ENCODE results near the gene TINAG.
"Not testable (repeated sequence)": the region's sequence is repeated elsewhere in the genome, so short reads cannot be mapped to it uniquely, and the experiment has no call there.

The TINAG gene

DNA sequence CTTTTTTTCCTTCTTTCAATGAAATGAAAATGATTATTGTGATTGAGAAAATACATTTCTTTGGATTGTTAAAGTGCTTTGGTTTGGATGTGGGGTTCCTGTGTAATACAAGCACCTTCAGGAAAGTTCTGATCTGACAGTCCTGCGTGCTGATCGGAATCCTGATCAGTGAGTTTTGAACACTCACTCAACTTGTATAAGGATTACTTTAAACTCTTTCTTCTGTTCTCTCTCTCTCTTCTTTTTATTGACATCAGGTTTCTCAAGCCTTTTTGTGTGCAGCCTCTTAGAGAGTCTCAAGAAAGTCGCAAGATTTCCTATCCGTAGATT lies 710 bp downstream of the TINAG start:
- DNase-seq, result no peak

- DNase-seq, result no peak
Measured at GRCh38 chr6:54310377-54311152, 2.3 kb downstream of the TINAG start.

GRCh38 chr6:54315656-54316055 lies 7.4 kb downstream of the TINAG start:
- no peak for DNase-seq

GRCh38 chr6:54320871-54321270 lies 12.6 kb downstream of the TINAG start:
- DNase-seq, result peak; percentile 89

DNA sequence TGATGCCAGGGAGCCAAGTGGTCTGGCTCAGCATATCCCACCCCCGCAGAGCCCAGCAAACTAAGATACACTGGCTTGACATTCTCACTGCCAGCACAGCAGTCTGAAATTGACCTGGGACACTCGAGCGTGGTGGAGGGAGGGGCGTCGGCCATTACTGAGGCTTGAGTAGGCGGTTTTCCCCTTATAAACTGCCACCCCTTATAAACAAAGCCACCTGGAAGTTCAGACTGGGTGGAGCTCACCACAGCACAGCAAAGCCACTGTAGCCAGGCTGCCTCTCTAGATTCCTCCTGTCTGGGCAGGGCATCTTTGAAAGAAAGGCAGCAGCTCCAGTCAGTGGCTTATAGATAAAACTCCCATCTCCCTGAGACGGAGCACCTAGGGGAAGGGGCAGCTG lies 19.4 kb downstream of the TINAG start:
- DNase-seq, result no peak

DNA sequence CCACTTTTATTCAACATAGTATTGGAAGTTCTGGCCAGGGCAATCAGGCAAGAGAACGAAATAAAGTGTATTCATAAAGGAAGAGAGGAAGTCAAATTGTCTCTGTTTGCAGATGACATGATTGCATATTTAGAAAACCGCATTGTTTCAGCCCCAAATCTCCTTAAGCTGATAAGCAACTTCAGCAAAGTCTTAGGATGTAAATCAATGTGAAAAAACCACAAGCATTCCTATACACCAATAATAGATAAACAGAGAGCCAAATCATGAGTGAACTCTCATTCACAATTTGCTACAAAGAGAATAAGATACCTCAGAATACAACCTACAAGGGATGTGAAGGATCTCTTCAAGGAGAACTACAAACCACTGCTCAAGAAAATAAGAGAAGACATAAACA lies 23.3 kb downstream of the TINAG start:
- DNase-seq, result not testable (repeated sequence)

- DNase-seq, result no peak
Measured at GRCh38 chr6:54335871-54336270, 27.6 kb downstream of the TINAG start.

DNA sequence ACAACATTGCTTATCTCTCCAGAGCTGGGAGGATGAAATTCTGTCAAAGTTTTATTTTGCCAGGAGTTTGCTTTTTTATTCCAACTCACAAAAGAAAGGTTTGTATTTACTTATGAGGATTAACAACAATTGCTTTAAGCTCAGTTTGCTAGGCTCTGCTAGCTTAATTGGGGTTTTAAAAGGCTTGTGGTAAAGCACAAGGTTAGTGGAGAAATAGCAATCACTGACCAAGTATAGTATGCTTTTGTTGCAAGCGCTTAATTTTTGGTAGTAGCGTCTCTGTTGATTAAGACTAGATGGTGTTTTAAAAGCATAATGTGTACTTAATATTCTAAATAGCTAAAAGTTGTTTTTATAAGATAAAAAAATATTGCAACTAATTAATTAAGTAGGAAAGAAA lies 45.7 kb downstream of the TINAG start:
- DNase-seq, result no peak

DNA sequence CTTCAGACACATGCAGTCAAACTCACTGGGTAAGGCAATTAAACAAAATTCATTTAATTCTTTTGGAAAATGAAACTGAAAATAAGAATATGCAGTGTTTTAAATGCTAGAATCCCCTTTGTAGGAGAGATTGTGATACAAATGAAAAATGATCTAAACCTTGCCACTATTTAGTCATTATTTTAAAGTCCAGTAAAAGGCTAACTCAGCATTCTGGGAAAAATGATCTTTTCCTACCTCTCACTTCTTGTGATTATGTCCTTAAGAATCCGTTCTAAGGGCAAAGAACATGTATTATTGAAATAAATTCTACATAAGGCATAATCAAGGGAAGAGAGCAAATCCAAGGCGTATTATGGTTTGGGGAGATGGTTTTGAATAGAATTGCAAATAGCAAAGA lies 46.4 kb downstream of the TINAG start:
- DNase-seq, result no peak

GRCh38 chr6:54357141-54357540 lies 48.9 kb downstream of the TINAG start:
- no peak for DNase-seq

DNA sequence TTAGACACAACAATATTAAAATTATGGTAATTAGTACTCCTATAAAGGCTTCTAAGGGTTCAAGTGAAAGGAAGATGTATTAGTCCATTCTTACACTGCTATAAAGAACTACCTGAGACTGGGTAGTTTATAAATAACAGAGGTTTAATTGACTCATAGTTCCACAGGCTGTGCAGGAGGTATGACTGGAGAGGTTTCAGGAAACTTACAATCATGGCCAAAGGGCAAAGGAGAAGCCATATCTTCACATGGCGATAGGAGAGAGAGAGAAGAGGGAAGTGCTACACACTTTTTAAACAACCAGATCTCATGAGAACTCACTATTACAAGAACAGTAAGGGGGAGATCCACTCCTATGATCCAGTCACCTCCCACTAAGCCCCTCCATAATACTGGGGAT lies 52.9 kb downstream of the TINAG start:
- no peak for DNase-seq

DNA sequence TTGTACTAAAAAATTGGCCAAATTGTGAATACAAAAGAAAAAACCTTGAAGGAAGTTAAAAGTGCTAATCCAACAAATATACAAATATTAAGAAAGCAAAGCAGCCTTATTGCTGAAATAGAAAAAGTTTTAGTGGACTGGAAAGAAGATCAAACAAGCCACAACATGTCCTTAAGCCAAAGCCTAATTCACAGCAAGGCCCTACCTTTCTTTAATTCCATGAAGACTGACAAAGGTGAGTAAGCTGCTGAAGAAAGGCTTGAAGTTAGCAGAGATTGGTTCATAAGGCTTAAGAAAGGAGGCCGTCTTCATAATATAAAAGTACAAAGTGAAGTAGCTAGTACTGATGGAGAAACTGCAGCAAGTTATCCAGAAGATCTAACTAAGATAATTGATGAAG lies 53.5 kb downstream of the TINAG start:
- no peak for DNase-seq

GRCh38 chr6:54366667-54367327 lies 58.6 kb downstream of the TINAG start:
- no peak for DNase-seq

- no peak for DNase-seq
Measured at GRCh38 chr6:54377776-54378175, 69.5 kb downstream of the TINAG start.

DNA sequence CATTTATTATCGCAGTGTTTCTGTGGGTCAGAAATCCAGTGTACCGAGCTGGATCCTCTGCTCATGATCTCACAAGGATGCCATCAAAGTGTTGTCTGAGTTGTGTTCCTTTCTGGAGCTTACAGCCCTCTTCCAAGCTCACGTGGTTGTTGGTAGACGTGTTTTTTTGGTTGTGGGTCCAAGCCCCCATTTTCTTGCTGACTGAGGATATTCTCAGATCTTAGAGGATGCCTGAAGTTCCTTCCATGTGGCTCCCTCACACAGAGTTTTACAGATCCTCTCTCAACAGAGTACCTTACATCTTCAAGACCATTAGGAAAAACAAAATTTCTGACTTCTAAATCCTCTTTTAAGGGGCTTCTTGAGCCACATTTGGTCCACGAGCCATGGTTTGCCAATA lies 78.1 kb downstream of the TINAG start:
- no peak for DNase-seq

DNA sequence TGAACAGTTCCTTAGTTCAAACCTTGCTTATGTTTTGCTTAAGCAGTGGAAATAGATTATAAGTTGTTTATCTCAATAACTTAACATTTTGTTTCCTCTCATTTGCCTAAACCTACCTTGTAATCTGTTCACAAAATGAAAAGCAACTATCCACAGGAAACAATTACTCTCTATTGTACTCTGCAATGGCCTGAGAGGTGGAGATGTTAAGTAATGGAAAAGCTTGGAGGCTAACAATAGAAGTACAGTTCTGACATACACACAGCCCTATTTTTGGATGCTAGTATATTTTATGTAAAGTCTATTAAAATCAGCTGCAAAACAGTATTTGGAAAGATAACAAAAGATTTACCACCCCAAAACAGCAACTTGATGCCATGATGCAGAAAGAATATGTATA lies 82.1 kb downstream of the TINAG start:
- DNase-seq, result no peak

GRCh38 chr6:54391577-54391976 lies 83.3 kb downstream of the TINAG start:
- no peak for DNase-seq

- no peak for DNase-seq
Measured at GRCh38 chr6:54403096-54403495, 94.9 kb downstream of the TINAG start.

DNA sequence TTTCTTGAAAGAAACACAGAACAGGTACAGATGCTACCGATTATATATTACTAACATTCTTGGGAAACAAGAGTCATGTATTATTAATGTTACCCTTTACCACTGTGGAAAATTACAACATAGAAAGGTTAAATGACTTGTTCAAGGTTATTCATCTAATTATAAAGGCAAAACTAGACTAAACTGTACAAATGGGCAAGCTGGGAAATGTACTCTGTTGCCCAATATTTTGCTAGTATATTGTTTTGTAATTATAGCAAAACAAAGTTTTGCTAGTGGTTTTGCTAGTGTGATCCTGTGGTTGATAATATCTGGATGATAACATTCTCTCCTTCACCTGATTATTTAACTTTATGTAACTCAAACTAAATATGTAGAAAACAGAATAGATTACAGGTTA lies 96.5 kb downstream of the TINAG start:
- DNase-seq, result no peak

DNA sequence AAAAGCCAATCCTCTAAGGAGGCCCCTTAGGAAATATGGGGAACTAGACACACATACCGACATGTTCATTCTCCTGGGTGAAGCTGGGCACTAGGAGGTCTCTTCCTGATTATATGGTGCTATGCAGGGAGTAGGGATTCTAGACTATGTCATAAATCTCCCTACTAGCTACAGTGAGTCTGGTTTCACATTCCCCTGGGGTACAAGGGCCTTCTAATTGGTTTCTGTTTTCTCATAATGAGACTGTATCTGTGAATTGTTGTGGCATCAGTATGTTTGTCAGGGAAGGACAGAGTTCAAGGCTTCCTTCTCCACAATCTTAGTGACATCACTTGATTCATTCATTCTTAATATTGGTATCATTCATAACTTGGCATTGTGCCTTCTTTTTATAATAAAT lies 103.5 kb downstream of the TINAG start:
- no peak for DNase-seq

- DNase-seq, result no peak
Measured at GRCh38 chr6:54415517-54415916, 107.3 kb downstream of the TINAG start.

DNA sequence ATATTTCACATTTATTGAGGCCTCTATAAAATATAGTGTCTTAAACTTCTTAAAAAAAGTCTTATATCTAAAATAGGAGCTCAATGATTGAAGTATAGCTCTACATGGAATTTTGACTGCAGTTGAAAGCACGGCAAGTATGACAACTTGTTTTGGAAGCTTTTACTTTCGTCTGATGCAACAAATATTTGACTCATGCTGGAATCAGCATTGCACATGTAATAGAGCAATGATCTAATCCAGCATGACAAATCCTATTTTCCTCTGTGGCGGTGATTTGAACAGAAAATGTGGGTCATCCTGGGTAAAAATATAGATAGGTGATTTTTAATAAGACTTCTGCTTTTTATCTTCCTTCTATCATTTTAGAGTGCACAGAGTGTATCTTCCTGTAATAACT lies 111.6 kb downstream of the TINAG start:
- DNase-seq, result no peak

DNA sequence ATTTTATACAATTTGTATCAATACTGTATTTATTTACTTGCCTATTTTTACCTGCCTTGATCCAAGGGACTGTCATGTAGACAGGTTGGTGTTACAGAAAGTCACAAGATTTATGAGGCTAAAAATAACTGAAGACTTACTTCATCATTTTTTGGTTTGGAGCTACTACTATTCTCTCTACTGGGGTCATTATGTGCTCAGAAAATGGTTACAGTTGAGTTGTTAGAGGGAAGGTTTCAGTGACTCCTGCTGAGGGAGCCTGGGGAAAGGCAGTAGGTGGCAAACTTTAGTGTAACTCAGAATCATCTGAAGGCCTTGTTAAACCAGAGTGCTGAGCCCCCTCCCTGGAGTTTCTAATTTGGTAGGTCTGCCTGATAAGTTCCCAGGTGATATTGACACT lies 118.8 kb downstream of the TINAG start:
- DNase-seq, result no peak

- DNase-seq, result no peak
Measured at GRCh38 chr6:54427396-54427937, 119.2 kb downstream of the TINAG start.

GRCh38 chr6:54428431-54428830 lies 120.2 kb downstream of the TINAG start:
- DNase-seq, result no peak

All from NCI-H1694 (cell line).